Measurements from ENCODE around the gene IFNAR2.
"Not testable (repeated sequence)": the region's sequence is repeated elsewhere in the genome, so short reads cannot be mapped to it uniquely, and the experiment has no call there.

Gene IFNAR2

DNA sequence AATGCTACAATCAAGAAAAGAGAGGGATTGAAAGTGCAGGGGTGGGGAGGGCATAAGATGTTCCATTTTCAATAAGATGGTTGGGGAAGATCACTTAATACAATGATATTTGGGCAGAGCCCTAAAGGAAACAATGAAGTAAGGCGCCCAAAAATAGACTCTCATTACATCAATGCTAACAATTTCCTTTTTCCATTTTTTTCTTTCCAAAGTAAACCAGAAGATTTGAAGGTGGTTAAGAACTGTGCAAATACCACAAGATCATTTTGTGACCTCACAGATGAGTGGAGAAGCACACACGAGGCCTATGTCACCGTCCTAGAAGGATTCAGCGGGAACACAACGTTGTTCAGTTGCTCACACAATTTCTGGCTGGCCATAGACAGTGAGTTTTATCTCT is 16.8 kb downstream of the IFNAR2 start:
- Histone ChIP-seq H3K9me3 (ENCODE audit: control extremely low read depth in 1 of 5, control insufficient read depth in 4 of 5, insufficient read depth in 2 of 5, low read depth in 1 of 5, low read length in 4 of 5) (no peaks in the 10 kb centered on the region), H3K4me1 (ENCODE audit: control extremely low read depth in 1 of 4, control insufficient read depth in 4 of 4, insufficient read depth in 4 of 4, low read length in 3 of 4) (peaks cover 4 to 64% (median 46%) of the 10 kb centered on the region in 4 experiments), H3K4me3 (ENCODE audit: control insufficient read depth in 1 of 7, extremely low read depth in 1 of 7, insufficient read depth in 4 of 7, low read depth in 2 of 7, low read length in 6 of 7) (no peak overlapping the region), H3K27ac (ENCODE audit: insufficient read depth in 1 of 2, low read depth in 1 of 2, low read length in 2 of 2, poor library complexity in 1 of 2, severe bottlenecking in 2 of 2) (peak overlapping the region in 1 of 2 experiments; percentile 62), H3K27me3 (replicated peaks in 2 of 5; ENCODE audit: control insufficient read depth in 4 of 5, insufficient read depth in 5 of 5, low read length in 4 of 5) (no peaks in the 10 kb centered on the region), H3K36me3 (ENCODE audit: control insufficient read depth in 4 of 4, insufficient read depth in 4 of 4, low read length in 3 of 4) (peaks cover 19 to 68% (median 38%) of the 10 kb centered on the region in 4 experiments)
- 89% methylated on average over 4 of the region's 5 CpGs for WGBS (ENCODE audit: insufficient coverage)
- CTCF ChIA-PET, result interaction anchor here (1.6 kb wide), 1 partner anchor 11 kb away, joined by 6 read pairs; no protein-coding TSS in a partner anchor
- DNase-seq, result no peak
- POLR2A ChIA-PET, result no interaction called here

DNA sequence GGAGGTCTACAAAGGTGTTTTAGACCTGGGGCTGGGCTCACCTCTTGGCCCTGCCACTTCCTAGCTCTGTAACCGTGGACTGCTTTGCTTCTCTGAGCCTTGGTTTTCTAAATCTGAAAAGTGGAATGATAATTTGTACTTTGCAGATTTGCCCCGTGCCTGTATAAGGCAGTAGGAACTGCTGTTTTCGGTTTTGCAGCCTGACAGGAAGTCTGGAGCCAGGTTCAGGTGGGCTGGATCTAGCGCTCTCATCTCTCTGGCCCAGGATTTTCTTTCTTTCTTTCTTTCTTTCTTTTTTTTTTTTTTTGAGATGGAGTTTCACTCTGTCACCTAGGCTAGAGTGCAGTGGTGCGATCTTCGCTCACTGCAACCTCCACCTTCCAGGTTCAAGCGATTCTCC is 17.2 kb downstream of the IFNAR2 start:
- CTCF ChIA-PET, result interaction anchor here (0.9 to 1.6 kb wide), 3 partner anchors 9 to 16 kb away, joined by 3 to 6 read pairs (median 3); no protein-coding TSS in a partner anchor

DNA sequence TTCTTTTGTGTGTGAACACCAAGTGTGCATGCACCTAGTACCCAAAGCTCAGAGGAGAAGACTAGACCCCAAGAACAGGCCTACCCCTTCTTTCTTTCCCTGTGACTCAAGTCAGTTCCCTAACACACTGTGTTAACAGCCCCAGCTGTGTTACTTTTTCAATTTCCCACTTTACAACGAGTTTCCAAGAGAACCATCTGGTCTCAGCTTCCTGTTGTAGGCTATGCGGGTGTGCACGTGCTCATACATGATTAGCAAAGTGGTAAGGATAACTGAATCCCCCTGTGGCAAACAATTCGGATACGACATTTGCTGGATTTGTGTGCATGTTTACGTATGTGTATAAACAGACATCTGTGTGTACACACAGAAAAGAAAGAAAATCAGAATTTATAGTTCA is 17.9 kb downstream of the IFNAR2 start:
- Histone ChIP-seq H3K36me3 (ENCODE audit: control insufficient read depth in 4 of 4, insufficient read depth in 4 of 4, low read length in 3 of 4) (peaks cover 19 to 77% (median 46%) of the 10 kb centered on the region in 4 experiments), H3K4me1 (ENCODE audit: control extremely low read depth in 1 of 4, control insufficient read depth in 4 of 4, insufficient read depth in 4 of 4, low read length in 3 of 4) (peaks cover 4 to 56% (median 42%) of the 10 kb centered on the region in 4 experiments), H3K27ac (ENCODE audit: insufficient read depth in 1 of 2, low read depth in 1 of 2, low read length in 2 of 2, poor library complexity in 1 of 2, severe bottlenecking in 2 of 2) (peak overlapping the region; percentile 29 to 62), H3K4me3 (ENCODE audit: control insufficient read depth in 1 of 7, extremely low read depth in 1 of 7, insufficient read depth in 4 of 7, low read depth in 2 of 7, low read length in 6 of 7) (no peak overlapping the region), H3K27me3 (replicated peaks in 2 of 5; ENCODE audit: control insufficient read depth in 4 of 5, insufficient read depth in 5 of 5, low read length in 4 of 5) (no peaks in the 10 kb centered on the region), H3K9me3 (ENCODE audit: control extremely low read depth in 1 of 5, control insufficient read depth in 4 of 5, insufficient read depth in 2 of 5, low read depth in 1 of 5, low read length in 4 of 5) (no peaks in the 10 kb centered on the region)
- POLR2A ChIA-PET, result interaction anchor here (0.8 kb wide), 1 partner anchor 18 kb away, joined by 3 read pairs; no protein-coding TSS in a partner anchor
- 0% methylated on average over 2 of the region's 6 CpGs for WGBS (ENCODE audit: insufficient coverage)
- CTCF ChIA-PET, result interaction anchor here (0.9 to 1.6 kb wide), 3 partner anchors 9 to 15 kb away, joined by 3 to 6 read pairs (median 3); no protein-coding TSS in a partner anchor
- DNase-seq, result peak; percentile 65 to 97 (median 95)

More for the DNA sequence above, 17.2 kb downstream of the IFNAR2 start:
- no peaks in the 10 kb centered on the region for H3K9me3 ChIP-seq (ENCODE audit: control extremely low read depth in 1 of 5, control insufficient read depth in 4 of 5, insufficient read depth in 2 of 5, low read depth in 1 of 5, low read length in 4 of 5)
- no peak overlapping the region for H3K4me3 ChIP-seq (ENCODE audit: control insufficient read depth in 1 of 7, extremely low read depth in 1 of 7, insufficient read depth in 4 of 7, low read depth in 2 of 7, low read length in 6 of 7)
- no peaks in the 10 kb centered on the region for H3K27me3 ChIP-seq (replicated peaks in 2 of 5; ENCODE audit: control insufficient read depth in 4 of 5, insufficient read depth in 5 of 5, low read length in 4 of 5)
- 83% methylated on average over 2 of the region's 7 CpGs for WGBS (ENCODE audit: insufficient coverage)
- peaks cover 19 to 71% (median 41%) of the 10 kb centered on the region in 4 experiments for H3K36me3 ChIP-seq (ENCODE audit: control insufficient read depth in 4 of 4, insufficient read depth in 4 of 4, low read length in 3 of 4)
- peaks cover 4 to 59% (median 42%) of the 10 kb centered on the region in 4 experiments for H3K4me1 ChIP-seq (ENCODE audit: control extremely low read depth in 1 of 4, control insufficient read depth in 4 of 4, insufficient read depth in 4 of 4, low read length in 3 of 4)
- H3K27ac ChIP-seq (ENCODE audit: insufficient read depth in 1 of 2, low read depth in 1 of 2, low read length in 2 of 2, poor library complexity in 1 of 2, severe bottlenecking in 2 of 2), result peak overlapping the region; percentile 29 to 62
- no peak for DNase-seq
- POLR2A ChIA-PET, result interaction anchor here (0.8 kb wide), 1 partner anchor 18 kb away, joined by 3 read pairs; no protein-coding TSS in a partner anchor

DNA sequence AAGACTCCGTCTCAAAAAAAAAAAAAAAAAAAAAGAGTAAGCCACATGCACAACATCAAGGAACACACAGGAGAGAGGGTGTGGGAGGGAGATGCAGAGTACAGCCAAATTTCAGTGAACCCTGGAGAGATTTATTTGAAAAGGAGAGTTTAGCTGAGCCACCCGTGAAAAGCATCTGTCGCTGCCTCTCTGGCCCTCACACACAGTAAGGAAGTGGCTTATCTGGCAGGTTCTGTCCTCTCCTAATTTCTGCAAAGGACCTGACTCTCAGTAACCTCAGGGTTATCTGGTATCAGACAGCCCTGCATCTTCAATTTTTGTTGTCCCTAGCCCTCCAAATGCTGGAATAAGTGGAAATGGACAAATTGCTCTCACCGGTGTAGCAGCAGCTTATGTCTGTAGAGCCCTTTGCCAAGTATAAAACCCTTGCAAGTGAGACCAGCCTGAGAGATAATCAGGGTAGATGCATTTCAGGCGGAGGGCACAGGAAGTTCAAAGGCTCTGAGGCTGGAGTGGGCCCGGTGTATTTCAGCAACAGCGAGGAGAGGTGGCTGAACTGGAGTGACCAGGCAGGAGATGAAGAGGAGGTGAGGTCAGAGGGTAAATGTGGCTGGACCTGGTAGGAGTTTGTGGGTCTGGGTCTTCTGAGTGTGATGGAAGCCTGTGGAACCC is 19.7 kb downstream of the IFNAR2 start:
- no peaks in the 10 kb centered on the region for H3K9me3 ChIP-seq (ENCODE audit: control extremely low read depth in 1 of 5, control insufficient read depth in 4 of 5, insufficient read depth in 2 of 5, low read depth in 1 of 5, low read length in 4 of 5)
- ChIA-PET POLR2A (no interaction called here), CTCF (interaction anchor here (0.8 to 1.9 kb wide), 6 partner anchors 8 to 17 kb away, joined by 3 to 5 read pairs (median 3); no protein-coding TSS in a partner anchor)
- H3K36me3 ChIP-seq (ENCODE audit: control insufficient read depth in 4 of 4, insufficient read depth in 4 of 4, low read length in 3 of 4), result peaks cover 33 to 87% (median 58%) of the 10 kb centered on the region in 4 experiments
- 64% methylated on average over 6 of the region's 7 CpGs for WGBS (ENCODE audit: insufficient coverage)
- DNase-seq, result peak in 1 of 3 donors; percentile 46
- no peak overlapping the region for H3K4me3 ChIP-seq (ENCODE audit: control insufficient read depth in 1 of 7, extremely low read depth in 1 of 7, insufficient read depth in 4 of 7, low read depth in 2 of 7, low read length in 6 of 7)
- no peak overlapping the region for H3K27ac ChIP-seq (ENCODE audit: insufficient read depth in 1 of 2, low read depth in 1 of 2, low read length in 2 of 2, poor library complexity in 1 of 2, severe bottlenecking in 2 of 2)
- H3K4me1 ChIP-seq (ENCODE audit: control extremely low read depth in 1 of 4, control insufficient read depth in 4 of 4, insufficient read depth in 4 of 4, low read length in 3 of 4), result peaks cover 4 to 40% (median 28%) of the 10 kb centered on the region in 4 experiments
- H3K27me3 ChIP-seq (replicated peaks in 2 of 5; ENCODE audit: control insufficient read depth in 4 of 5, insufficient read depth in 5 of 5, low read length in 4 of 5), result no peaks in the 10 kb centered on the region

DNA sequence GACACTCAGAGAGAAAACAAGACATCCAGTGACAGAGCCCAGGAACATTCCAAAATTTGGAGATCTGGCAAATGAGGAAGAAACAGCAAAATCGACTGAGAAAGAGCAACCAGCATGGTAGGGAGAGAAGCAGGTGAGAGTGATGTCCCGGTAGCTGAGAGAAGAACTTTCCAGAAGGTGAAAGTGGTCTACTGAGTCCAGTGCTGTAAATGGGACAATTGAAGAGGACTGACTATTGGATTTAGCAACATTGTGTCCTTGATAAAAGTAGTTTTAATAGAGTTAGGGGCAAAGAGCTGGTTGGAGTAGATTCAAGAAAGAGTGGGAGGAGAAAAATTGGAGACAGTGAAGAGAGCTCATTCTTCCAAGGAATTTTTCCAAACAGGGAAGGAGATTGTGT is 21.4 kb downstream of the IFNAR2 start:
- Histone ChIP-seq H3K9me3 (ENCODE audit: control extremely low read depth in 1 of 5, control insufficient read depth in 4 of 5, insufficient read depth in 2 of 5, low read depth in 1 of 5, low read length in 4 of 5) (no peaks in the 10 kb centered on the region), H3K4me1 (ENCODE audit: control extremely low read depth in 1 of 4, control insufficient read depth in 4 of 4, insufficient read depth in 4 of 4, low read length in 3 of 4) (peaks cover 4 to 26% (median 18%) of the 10 kb centered on the region in 4 experiments), H3K27ac (ENCODE audit: insufficient read depth in 1 of 2, low read depth in 1 of 2, low read length in 2 of 2, poor library complexity in 1 of 2, severe bottlenecking in 2 of 2) (no peak overlapping the region), H3K27me3 (replicated peaks in 2 of 5; ENCODE audit: control insufficient read depth in 4 of 5, insufficient read depth in 5 of 5, low read length in 4 of 5) (no peaks in the 10 kb centered on the region), H3K36me3 (ENCODE audit: control insufficient read depth in 4 of 4, insufficient read depth in 4 of 4, low read length in 3 of 4) (peaks cover 32 to 89% (median 59%) of the 10 kb centered on the region in 4 experiments), H3K4me3 (ENCODE audit: control insufficient read depth in 1 of 7, extremely low read depth in 1 of 7, insufficient read depth in 4 of 7, low read depth in 2 of 7, low read length in 6 of 7) (no peak overlapping the region)
- ChIA-PET POLR2A (no interaction called here), CTCF (interaction anchor here (1.1 to 1.9 kb wide), 5 partner anchors 10 to 110 kb away, joined by 3 to 5 read pairs (median 3); no protein-coding TSS in a partner anchor)
- no peak for DNase-seq
- WGBS (ENCODE audit: insufficient coverage), result 100% methylated on average over 2 of the region's 2 CpGs

DNA sequence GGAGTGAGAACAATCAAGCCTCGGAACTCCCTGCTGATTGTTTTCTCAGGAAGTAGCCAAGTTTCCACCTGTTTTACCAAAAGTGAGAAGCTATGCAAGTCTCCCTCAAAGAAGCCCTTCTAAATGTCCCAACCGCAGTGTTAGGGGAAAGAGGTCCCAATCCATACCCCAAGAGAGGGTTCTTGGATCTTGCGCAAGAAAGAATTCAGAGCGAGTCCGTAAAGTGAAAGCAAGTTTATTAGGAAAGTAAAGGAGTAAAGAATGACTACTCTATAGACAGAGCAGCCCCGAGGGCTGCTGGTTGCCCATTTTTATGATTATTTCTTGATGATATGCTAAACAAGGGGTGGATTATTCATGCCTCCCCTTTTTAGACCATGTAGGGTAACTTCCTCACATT is 23.6 kb downstream of the IFNAR2 start:
- H3K27me3 ChIP-seq (replicated peaks in 2 of 5; ENCODE audit: control insufficient read depth in 4 of 5, insufficient read depth in 5 of 5, low read length in 4 of 5); H3K4me3 ChIP-seq (ENCODE audit: control insufficient read depth in 1 of 7, extremely low read depth in 1 of 7, insufficient read depth in 4 of 7, low read depth in 2 of 7, low read length in 6 of 7); H3K27ac ChIP-seq (ENCODE audit: insufficient read depth in 1 of 2, low read depth in 1 of 2, low read length in 2 of 2, poor library complexity in 1 of 2, severe bottlenecking in 2 of 2); DNase-seq; CTCF ChIA-PET; H3K9me3 ChIP-seq (ENCODE audit: control extremely low read depth in 1 of 5, control insufficient read depth in 4 of 5, insufficient read depth in 2 of 5, low read depth in 1 of 5, low read length in 4 of 5); POLR2A ChIA-PET: not testable (repeated sequence)
- Histone ChIP-seq H3K4me1 (ENCODE audit: control extremely low read depth in 1 of 4, control insufficient read depth in 4 of 4, insufficient read depth in 4 of 4, low read length in 3 of 4) (peaks cover 0 to 12% (median 0%) of the 10 kb centered on the region in 4 experiments), H3K36me3 (ENCODE audit: control insufficient read depth in 4 of 4, insufficient read depth in 4 of 4, low read length in 3 of 4) (peaks cover 37 to 96% (median 69%) of the 10 kb centered on the region in 4 experiments)
- 100% methylated on average over 2 of the region's 6 CpGs for WGBS (ENCODE audit: insufficient coverage)

DNA sequence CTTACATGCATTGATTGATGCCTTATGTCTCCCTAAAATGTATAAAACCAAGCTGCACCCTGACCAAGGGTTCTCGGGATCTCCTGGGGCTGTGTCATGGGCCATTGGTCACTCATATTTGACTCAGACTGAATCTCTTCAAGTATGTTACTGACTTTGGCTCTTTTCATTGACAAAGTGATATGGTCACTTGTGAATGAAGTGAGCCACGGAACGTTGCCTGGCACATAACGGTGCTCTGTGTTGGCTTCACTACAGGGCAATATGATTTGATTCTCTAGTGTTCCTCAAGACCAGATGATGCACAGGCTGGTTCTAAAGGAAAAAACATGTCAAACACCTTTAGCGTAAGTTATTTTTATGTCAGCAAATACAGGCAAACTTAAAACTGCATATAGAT is 25.0 kb downstream of the IFNAR2 start:
- POLR2A ChIA-PET, result no interaction called here
- WGBS (ENCODE audit: insufficient coverage), result 98% methylated on average over 5 of the region's 5 CpGs
- Histone ChIP-seq H3K4me1 (ENCODE audit: control extremely low read depth in 1 of 4, control insufficient read depth in 4 of 4, insufficient read depth in 4 of 4, low read length in 3 of 4) (peaks cover 0 to 7% (median 1%) of the 10 kb centered on the region in 4 experiments), H3K27ac (ENCODE audit: insufficient read depth in 1 of 2, low read depth in 1 of 2, low read length in 2 of 2, poor library complexity in 1 of 2, severe bottlenecking in 2 of 2) (no peak overlapping the region), H3K4me3 (ENCODE audit: control insufficient read depth in 1 of 7, extremely low read depth in 1 of 7, insufficient read depth in 4 of 7, low read depth in 2 of 7, low read length in 6 of 7) (no peak overlapping the region), H3K9me3 (ENCODE audit: control extremely low read depth in 1 of 5, control insufficient read depth in 4 of 5, insufficient read depth in 2 of 5, low read depth in 1 of 5, low read length in 4 of 5) (peaks cover 0 to 5% (median 0%) of the 10 kb centered on the region in 5 experiments), H3K27me3 (replicated peaks in 2 of 5; ENCODE audit: control insufficient read depth in 4 of 5, insufficient read depth in 5 of 5, low read length in 4 of 5) (no peaks in the 10 kb centered on the region), H3K36me3 (ENCODE audit: control insufficient read depth in 4 of 4, insufficient read depth in 4 of 4, low read length in 3 of 4) (peaks cover 33 to 91% (median 70%) of the 10 kb centered on the region in 4 experiments)
- CTCF ChIA-PET, result no interaction called here
- no peak for DNase-seq

Data from common myeloid progenitor, CD34-positive (primary cell).